Measurements from ENCODE around the gene TMEM125. TPM values are rescaled to one million over a fixed set of nuclear protein-coding genes. Genes with fewer than 3 reads are reported as not detected.
A peak's percentile ranks its signal among the peaks of the same experiment; 100 is the strongest.

TMEM125 gene
- 2.0 and 2.3 TPM in 2 replicates for total RNA-seq
- polyA plus RNA-seq, result 2.0 and 2.7 TPM in 2 replicates

- Histone ChIP-seq H3K4me1 (ENCODE audit: low read depth) (peaks cover 10% of the 10 kb centered on the region), H3K27me3 (no peaks in the 10 kb centered on the region), H3K36me3 (no peaks in the 10 kb centered on the region), H3K27ac (no peak within 1 kb of the TSS), H3K4me3 (peak within 1 kb of the TSS; percentile 15), H3K9me3 (ENCODE audit: low read depth) (no peaks in the 10 kb centered on the region)
- DNase-seq (ENCODE audit: low read depth in 1 of 2, low spot score in 1 of 2), result no peak
- TF ChIP-seq CTCF (IDR thresholded peaks at IDR 0.05; ENCODE audit: low read depth, low read length), result no peak
Observed at GRCh38 chr1:43269627-43270375, at the start of gene TMEM125. Gene TMEM125, plus strand, starts transcription at chr1:43269983. Its CDS starts 2,740 bp downstream, at chr1:43272723.

- Histone ChIP-seq H3K4me3 (no peak overlapping the region), H3K9me3 (ENCODE audit: low read depth) (no peaks in the 10 kb centered on the region), H3K27me3 (no peaks in the 10 kb centered on the region), H3K27ac (no peak overlapping the region), H3K36me3 (no peaks in the 10 kb centered on the region), H3K4me1 (ENCODE audit: low read depth) (no peaks in the 10 kb centered on the region)
- no peak for DNase-seq (ENCODE audit: low read depth in 1 of 2, low spot score in 1 of 2)
- no peak for TF ChIP-seq CTCF (IDR thresholded peaks at IDR 0.05; ENCODE audit: low read depth, low read length)
Observed at GRCh38 chr1:43220905-43221778, 48.6 kb upstream of the TMEM125 start.

DNA sequence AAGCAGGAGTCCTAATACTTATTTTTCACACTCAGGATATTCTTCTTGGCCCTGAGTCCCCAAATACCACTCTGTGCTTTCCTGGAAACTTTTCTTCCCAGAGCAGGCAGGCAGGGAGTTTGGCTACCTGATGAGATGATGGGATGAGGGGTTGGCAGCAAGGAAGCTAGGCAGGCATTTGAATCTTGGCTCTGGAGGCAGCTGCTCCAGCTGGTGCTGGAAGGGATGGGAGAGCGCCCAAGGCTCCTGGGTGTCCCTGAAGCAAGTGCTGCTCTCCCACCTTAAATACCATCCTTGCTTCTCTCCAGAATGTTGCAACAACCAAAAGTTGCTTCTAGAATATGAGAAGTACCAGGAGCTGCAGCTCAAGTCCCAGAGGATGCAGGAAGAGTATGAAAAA is 48.0 kb upstream of the TMEM125 start:
- Histone ChIP-seq H3K27me3 (no peaks in the 10 kb centered on the region), H3K27ac (no peak overlapping the region), H3K36me3 (no peaks in the 10 kb centered on the region), H3K9me3 (ENCODE audit: low read depth) (no peaks in the 10 kb centered on the region), H3K4me1 (ENCODE audit: low read depth) (no peaks in the 10 kb centered on the region), H3K4me3 (no peak overlapping the region)
- no peak for DNase-seq (ENCODE audit: low read depth in 1 of 2, low spot score in 1 of 2)
- TF ChIP-seq CTCF (IDR thresholded peaks at IDR 0.05; ENCODE audit: low read depth, low read length), result no peak

DNA sequence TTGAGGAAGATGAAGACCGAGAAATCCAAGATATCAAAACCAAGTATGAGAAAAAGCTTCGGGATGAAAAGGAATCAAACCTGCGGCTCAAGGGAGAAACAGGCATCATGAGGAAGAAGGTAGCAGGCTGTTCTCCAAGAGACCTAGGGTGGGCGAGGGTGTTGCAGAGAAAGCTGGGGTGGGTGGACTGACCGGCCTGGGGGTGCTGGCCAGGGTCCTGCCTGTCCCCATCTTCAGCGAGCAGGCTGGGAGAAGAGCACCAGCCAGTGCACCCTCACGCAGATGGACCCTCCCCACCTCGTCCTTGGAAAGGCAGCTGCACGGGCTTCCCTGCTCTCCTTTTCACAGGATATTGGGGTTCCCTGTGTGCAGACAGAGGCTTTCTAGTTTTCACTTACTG is 46.9 kb upstream of the TMEM125 start:
- no peak for DNase-seq (ENCODE audit: low read depth in 1 of 2, low spot score in 1 of 2)
- Histone ChIP-seq H3K4me1 (ENCODE audit: low read depth) (no peaks in the 10 kb centered on the region), H3K27ac (no peak overlapping the region), H3K9me3 (ENCODE audit: low read depth) (no peaks in the 10 kb centered on the region), H3K4me3 (no peak overlapping the region), H3K36me3 (no peaks in the 10 kb centered on the region), H3K27me3 (no peaks in the 10 kb centered on the region)
- TF ChIP-seq CTCF (IDR thresholded peaks at IDR 0.05; ENCODE audit: low read depth, low read length), result no peak

GRCh38 chr1:43225168-43225567 is 44.6 kb upstream of the TMEM125 start:
- H3K4me1 ChIP-seq (ENCODE audit: low read depth), result no peaks in the 10 kb centered on the region
- DNase-seq (ENCODE audit: low read depth in 1 of 2, low spot score in 1 of 2), result peak in 1 of 2 donors; percentile 33
- TF ChIP-seq CTCF (IDR thresholded peaks at IDR 0.05; ENCODE audit: low read depth, low read length), result no peak
- H3K9me3 ChIP-seq (ENCODE audit: low read depth), result no peaks in the 10 kb centered on the region
- H3K4me3 ChIP-seq, result no peak overlapping the region
- no peaks in the 10 kb centered on the region for H3K27me3 ChIP-seq
- no peak overlapping the region for H3K27ac ChIP-seq
- no peaks in the 10 kb centered on the region for H3K36me3 ChIP-seq
